Omental fat pad (tissue), 4 donors: ENCODE measurements around the gene MS4A1. TPM values are rescaled to one million over a fixed set of nuclear protein-coding genes. Genes with fewer than 3 reads are reported as not detected.
"Not testable (repeated sequence)": the region's sequence is repeated elsewhere in the genome, so short reads cannot be mapped to it uniquely, and the experiment has no call there.

Experiments
- ATAC-seq: fragments of 150-250 bp; one replicate; pipeline ENCODE4 v1.9.1; 2016; ENCODE audit warnings: mild to moderate bottlenecking, moderate library complexity; ENCODE audit not compliant: low FRiP score
- DNase-seq: peaks from one replicate; pipeline ENCODE4 v3.0.0-alpha.2; 2019; ENCODE audit warnings: low spot score
- total RNA-seq, 4 donors: library from RNA; depleted of rRNA; stranded (reverse); fragments of >200 nt; gene quantifications; one replicate each; pipeline ENCODE4 v1.1.0, GENCODE V29; 2016
- TF ChIP-seq, protein P1 (sequence below), 3 donors: fragments of 450-650 bp; IDR thresholded peaks; one replicate each; pipeline ENCODE4 v1.5.1; 2016 to 2017; ENCODE audit warnings: antibody characterized with exemption in 3 of 3, mild to moderate bottlenecking in 3 of 3, moderate library complexity in 2 of 3

Gene MS4A1
- total RNA-seq, 4 donors from 2014 or later, result 0.96 to 4.5 (median 2.3) TPM

DNA sequence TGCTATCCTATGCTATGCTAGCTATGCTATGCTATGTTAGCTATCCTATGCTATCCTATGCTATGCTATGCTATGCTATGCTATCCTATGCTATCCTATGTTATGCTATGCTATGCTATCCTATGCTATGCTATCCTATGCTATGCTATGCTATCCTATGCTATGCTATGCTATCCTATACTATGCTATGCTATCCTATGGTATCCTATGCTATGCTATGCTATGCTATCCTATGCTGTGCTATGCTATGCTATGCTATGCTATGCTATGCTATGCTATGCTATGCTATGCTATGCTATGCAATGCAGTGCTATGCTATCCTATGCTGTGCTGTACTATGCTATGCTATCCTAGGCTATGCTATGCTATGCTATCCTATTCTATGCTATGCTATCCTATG lies 8.6 kb upstream of the MS4A1 start:
- DNase-seq, result no peak
- ATAC-seq, result no peak
- TF ChIP-seq, protein P1, sequence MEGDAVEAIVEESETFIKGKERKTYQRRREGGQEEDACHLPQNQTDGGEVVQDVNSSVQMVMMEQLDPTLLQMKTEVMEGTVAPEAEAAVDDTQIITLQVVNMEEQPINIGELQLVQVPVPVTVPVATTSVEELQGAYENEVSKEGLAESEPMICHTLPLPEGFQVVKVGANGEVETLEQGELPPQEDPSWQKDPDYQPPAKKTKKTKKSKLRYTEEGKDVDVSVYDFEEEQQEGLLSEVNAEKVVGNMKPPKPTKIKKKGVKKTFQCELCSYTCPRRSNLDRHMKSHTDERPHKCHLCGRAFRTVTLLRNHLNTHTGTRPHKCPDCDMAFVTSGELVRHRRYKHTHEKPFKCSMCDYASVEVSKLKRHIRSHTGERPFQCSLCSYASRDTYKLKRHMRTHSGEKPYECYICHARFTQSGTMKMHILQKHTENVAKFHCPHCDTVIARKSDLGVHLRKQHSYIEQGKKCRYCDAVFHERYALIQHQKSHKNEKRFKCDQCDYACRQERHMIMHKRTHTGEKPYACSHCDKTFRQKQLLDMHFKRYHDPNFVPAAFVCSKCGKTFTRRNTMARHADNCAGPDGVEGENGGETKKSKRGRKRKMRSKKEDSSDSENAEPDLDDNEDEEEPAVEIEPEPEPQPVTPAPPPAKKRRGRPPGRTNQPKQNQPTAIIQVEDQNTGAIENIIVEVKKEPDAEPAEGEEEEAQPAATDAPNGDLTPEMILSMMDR (IDR thresholded peaks at IDR 0.05), result no peak

DNA sequence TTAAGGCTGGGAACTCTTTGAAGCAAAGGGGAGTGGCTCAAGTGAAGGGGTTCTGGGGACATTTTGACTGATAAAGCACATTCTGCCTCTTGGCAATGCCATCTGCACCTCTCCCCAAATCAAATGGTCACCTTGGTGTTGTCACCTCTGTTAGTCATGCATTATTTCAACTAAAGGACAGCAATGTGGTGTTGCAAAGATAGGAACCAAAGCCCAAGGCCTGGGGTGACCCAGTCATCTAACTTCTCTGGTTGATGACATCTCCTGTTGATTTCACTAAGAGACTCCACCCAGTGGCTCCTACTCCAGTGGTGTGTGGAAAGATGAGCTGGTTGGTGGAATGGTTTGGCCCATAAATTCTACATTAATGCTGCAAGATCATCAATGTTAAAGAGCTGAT lies 7.8 kb upstream of the MS4A1 start:
- DNase-seq, result no peak
- ATAC-seq, result no peak
- TF ChIP-seq, protein P1 (IDR thresholded peaks at IDR 0.05), result no peak

DNA sequence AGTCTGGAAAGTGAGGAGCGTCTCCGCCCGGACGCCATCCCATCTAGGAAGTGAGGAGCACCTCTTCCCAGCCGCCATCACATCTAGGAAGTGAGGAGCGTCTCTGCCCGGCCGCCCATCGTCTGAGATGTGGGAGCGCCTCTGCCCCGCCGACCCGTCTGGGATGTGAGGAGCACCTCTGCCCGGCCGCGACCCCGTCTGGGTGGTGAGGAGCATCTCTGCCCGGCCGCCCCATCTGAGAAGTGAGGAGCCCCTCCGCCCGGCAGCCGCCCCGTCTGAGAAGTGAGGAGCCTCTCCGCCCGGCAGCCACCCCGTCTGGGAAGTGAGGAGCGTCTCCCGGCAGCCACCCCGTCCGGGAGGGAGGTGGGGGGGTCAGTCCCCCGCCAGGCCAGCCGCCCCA lies 4.5 kb upstream of the MS4A1 start:
- ATAC-seq, DNase-seq: not testable (repeated sequence)

DNA sequence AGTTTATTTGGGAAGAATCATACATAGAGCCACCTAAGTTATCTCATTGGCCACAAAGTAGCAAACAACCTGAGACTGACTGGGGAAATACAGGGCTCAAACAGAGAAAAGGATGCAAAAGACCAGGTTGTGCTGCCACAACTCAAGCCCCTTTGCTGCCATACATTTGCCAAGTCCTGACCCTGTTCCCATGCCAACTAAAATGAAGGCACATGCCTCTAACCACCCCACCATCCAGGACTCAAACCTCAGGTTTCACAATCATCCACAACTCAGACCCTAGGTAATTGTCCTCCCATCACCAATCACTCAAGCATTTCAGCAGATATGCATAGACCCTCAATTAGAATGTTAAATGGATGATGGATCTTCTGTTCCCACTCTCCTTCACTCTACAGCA lies 1.4 kb upstream of the MS4A1 start:
- ATAC-seq (no peak), DNase-seq (no peak)
- TF ChIP-seq, protein P1 (IDR thresholded peaks at IDR 0.05), result no peak

DNA sequence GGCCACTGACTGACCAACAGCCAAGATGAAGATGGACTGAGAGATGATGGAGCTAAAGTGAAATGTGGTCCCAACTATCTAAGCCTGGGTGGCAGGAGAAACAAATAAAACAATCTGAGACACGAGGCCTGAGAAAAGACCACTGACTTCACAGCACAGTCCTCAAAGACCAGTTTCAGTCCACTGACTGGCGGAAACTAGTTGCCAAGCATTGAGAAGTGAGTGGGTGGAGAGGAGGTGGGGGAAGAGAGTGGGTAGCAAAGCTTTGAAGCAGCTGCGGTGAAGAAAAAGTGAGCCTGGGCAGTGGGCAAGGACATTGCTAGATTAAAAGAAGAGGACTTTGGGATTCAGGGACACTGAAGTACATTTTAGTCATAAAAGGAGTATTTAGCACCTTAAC lies 1.9 kb downstream of the MS4A1 start:
- ATAC-seq (no peak), DNase-seq (no peak)
- TF ChIP-seq, protein P1 (IDR thresholded peaks at IDR 0.05), result no peak

DNA sequence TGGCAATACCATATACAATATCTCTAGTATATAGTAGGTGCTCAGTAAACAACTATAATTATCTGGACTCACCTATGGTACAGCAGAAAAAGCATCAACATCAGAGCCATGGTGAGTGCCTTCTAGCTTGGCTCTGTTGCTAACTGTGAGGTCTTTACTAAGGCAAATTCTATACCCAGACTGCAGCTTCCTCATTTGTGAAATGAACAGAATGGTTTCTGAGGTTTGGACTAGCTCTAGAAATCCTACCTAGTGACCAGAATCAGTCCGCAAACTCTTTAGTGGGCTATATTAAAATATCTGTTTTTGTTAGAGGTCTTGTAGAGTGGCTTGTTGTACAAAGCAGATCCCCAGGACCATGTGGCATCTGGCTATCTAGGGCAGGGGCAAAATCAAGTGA lies 3.7 kb downstream of the MS4A1 start:
- TF ChIP-seq, protein P1 (IDR thresholded peaks at IDR 0.05), result no peak
- no peak for DNase-seq
- ATAC-seq, result no peak

DNA sequence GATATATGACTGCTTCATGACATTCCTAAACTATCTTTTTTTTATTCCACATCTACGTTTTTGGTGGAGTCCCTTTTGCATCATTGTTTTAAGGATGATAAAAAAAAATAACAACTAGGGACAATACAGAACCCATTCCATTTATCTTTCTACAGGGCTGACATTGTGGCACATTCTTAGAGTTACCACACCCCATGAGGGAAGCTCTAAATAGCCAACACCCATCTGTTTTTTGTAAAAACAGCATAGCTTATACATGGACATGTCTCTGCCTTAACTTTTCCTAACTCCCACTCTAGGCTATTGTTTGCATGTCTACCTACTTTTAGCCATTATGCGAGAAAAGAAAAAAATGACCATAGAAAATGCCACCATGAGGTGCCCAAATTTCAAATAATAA lies 13.2 kb downstream of the MS4A1 start:
- no peak for DNase-seq
- TF ChIP-seq, protein P1 (IDR thresholded peaks at IDR 0.05), result no peak
- ATAC-seq, result no peak

DNA sequence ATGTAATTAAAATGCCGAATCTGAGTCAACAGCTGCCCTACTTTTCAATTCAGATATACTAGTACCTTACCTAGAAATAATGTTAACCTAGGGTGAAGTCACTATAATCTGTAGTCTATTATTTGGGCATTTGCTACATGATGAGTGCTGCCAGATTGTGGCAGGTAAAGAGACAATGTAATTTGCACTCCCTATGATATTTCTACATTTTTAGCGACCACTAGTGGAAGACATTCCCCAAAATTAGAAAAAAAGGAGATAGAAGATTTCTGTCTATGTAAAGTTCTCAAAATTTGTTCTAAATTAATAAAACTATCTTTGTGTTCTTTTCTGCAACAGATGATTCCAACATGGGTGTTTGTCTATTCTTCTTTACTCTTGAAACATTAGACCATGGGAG lies 14.1 kb downstream of the MS4A1 start:
- no peak for ATAC-seq
- DNase-seq, result no peak
- TF ChIP-seq, protein P1 (IDR thresholded peaks at IDR 0.05), result no peak
